ENCODE measurements around the gene PTPRM.

DNA sequence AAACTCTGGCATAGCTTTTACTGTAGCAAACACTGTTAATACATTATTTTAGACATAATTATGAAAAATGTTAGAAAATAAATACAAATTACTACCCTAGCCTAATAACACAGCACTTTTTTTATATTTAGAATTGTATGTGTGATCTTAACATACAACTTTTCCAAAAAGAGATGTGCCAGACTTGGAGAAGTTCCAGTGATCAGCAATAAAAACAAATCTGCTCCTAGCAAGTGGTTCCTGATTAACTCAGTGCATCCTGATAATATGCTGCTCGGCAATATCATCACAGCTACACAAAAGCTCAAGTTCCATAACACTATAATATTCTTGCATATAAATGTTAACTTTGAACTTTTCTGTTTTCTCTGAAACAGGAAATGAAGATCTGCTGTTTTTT lies 22.4 kb upstream of the PTPRM start:
- no peak for TF ChIP-seq EZH2 (IDR thresholded peaks at IDR 0.05; ENCODE audit: low read length)
- TF ChIP-seq, protein P1, sequence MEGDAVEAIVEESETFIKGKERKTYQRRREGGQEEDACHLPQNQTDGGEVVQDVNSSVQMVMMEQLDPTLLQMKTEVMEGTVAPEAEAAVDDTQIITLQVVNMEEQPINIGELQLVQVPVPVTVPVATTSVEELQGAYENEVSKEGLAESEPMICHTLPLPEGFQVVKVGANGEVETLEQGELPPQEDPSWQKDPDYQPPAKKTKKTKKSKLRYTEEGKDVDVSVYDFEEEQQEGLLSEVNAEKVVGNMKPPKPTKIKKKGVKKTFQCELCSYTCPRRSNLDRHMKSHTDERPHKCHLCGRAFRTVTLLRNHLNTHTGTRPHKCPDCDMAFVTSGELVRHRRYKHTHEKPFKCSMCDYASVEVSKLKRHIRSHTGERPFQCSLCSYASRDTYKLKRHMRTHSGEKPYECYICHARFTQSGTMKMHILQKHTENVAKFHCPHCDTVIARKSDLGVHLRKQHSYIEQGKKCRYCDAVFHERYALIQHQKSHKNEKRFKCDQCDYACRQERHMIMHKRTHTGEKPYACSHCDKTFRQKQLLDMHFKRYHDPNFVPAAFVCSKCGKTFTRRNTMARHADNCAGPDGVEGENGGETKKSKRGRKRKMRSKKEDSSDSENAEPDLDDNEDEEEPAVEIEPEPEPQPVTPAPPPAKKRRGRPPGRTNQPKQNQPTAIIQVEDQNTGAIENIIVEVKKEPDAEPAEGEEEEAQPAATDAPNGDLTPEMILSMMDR (optimal IDR thresholded peaks at IDR 0.05 in 1 of 3, IDR thresholded peaks at IDR 0.05 in 1 of 3, conservative IDR thresholded peaks at IDR 0.05 in 1 of 3; ENCODE audit: extremely low read depth in 1 of 3, insufficient read depth in 2 of 3, low read length in 3 of 3), result no peak
